Caki2 (cell line): ENCODE data around the gene STIM2. TPM values are rescaled to one million over a fixed set of nuclear protein-coding genes. Genes with fewer than 3 reads are reported as not detected.

Source experiments
- DNase-seq: peaks from one replicate; pipeline ENCODE4 v3.0.0-alpha.2; 2015; ENCODE audit warnings: low read depth
- in situ Hi-C: cut with HindIII; loops from 2 replicates; pipeline ENCODE4 v1.10.0; 2016; ENCODE audit warnings: low sequenced_read_pairs, low pct_unique_long_range_greater_than_20kb, mixed read lengths
- total RNA-seq: library from RNA; depleted of rRNA; stranded (reverse); fragments of >200 nt; shearing (Covaris generic); gene quantifications from 2 replicates; pipeline ENCODE4 v1.2.3, GENCODE V29; 2014; ENCODE audit warnings: low replicate concordance

Gene STIM2
- total RNA-seq, 1 experiment from 2014 or later, result 17.7 TPM

DNA sequence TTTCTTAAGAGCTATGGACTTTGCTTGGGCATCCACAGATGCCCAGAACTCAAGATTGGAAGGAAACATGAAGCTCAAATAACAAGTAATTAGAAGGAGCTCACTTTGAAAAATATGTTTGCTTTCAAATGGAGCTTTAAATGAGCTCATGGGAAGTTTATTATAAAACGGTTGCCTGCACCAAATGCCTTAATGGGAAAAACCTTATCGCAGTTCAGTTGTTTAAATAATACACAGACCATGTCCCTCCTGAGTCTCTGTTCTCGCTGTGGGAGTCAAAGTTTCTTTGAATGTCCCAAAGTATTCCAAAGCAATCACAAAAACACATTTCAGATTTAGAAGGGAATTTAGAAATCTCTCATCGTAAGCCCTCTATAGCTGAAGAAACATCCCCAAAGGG, 31.6 kb upstream of the STIM2 start:
- in situ Hi-C loops, result no loop called here
- no peak for DNase-seq

DNA sequence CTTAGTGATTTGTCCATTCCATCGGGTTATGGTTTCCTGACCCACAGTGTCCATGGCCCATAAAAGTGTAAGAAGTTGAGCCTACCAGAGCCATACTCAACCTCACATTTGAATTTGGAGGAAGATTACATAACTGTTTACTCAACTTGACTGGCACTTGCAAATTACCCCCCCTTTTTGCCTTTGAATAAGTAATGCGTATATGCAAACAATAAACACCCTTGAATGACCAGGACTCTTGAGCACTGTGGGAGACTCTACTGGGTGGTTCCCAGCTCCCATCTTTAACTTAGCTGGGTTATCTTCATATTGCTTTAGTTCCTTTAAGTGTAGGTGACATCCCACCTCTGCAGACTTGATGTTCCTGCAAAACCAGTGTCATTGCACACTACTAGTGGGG, 30.6 kb upstream of the STIM2 start:
- DNase-seq, result no peak
- in situ Hi-C loops, result no loop called here

DNA sequence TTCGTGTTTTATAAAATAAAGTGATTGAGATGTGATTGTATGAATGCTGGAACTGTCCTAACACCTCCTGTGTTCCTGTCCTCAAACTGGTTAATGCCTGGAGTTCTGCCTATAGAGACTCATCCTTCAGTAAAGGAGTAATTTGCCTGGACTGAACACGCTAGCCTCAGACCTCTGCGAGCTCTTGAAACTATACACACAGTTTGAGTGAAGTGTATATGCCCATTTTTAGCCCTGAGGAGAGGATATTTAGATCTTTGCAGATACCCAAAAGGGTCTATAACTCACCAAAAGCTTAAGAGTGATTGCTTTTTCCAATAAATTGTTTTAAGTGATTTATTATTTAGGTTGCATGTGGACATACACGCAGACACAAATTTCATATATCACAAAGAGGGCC, 29.9 kb upstream of the STIM2 start:
- in situ Hi-C loops, result no loop called here
- no peak for DNase-seq

DNA sequence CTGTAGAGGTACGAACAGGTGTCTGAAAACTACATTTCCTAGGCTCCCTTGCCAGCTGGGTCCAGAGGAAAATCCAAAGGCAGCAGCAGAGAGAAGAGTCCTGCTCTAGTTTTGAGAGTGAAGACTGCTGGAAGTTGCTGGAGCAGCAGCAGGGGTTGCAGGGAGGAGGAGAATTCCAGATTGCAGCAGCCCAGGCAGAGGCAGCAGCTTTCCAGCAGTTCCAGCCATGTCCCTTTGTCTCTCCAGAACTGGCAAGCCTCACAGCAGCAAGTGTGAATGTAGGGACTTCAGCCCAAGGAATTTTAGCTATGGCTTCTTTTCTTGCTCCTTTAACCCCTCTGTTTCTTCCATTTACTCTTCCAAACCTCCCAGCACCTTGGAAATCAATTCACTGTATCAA, 24.1 kb upstream of the STIM2 start:
- in situ Hi-C loops, result no loop called here
- no peak for DNase-seq

DNA sequence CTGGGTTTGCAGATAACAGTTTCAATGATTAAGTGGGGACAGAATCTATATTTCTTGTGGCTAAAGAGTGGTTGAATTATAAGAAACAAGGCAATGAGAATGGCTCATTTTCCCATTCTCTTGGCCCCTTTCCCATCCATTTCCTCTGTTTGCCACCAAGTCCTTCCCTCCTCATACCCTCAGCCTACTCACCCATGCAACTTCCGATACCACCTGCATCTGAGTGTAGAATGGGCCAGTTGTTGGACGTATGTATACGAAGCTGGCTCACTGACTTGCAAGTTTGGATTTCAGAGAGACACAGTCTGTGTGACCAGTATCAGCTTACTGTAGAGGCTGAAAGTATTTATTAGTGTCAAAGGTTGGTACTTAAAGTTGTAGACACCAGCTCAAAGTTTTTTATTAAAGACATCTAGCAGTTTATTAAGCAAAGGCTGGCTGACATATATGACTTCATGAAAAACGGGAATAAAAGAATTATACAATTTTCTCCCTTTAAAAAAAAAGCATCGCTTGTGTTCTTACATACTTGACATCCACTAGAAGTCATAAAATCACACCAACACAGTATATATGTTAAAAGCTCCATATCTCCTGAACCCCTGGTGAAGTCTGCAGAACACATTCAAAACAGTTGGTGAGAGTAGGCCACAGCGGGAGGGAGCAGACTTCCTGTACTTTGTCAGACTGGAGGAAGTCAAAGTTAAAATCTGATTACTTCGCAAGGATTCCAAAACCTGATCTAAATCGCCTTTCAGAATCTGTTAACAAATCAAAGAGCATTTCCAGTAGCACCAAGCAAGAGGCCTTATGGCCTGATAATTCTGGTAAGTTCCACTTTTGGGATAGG, 22.4 kb upstream of the STIM2 start:
- in situ Hi-C loops, result no loop called here
- DNase-seq, result no peak

DNA sequence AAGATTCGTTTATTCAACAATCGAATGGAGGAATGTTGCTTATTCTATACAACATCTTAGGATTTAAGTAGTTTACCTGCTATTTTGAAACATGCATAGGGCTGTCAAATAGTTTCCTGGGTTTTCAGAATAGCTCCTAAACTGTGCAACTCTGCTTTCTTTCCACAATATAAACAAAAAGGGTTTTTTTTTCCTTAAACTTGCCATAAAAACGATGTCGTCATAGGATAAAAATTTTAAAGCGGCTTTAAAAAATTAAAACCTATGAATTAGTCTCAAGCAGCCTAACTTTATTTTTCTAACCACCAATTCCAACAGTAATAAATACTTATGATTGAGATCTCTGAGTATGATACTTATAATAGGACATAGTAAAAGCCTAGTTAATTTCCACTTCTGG, 21.6 kb upstream of the STIM2 start:
- no peak for DNase-seq
- in situ Hi-C loops, result no loop called here

DNA sequence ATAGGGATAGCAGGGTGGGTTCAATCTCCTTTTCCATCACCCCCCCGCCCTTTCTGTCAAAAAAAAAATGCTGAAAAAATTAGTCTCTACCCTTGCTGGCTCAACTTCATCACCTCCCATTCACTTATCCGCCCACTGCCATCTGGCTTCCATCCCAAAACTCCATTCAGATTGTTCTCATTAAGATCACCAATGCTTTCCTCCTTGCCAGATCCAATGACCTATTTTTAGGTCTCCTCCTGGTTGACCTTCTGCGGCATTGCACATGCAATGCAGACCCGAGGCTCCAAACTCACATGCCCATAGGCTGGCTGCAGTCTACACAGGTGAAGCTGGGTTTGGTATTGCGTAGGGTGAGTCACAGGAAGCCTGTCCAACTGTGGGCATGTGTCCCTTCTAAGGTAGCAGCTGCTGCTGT, 21.1 kb upstream of the STIM2 start:
- in situ Hi-C loops, result no loop called here
- no peak for DNase-seq

DNA sequence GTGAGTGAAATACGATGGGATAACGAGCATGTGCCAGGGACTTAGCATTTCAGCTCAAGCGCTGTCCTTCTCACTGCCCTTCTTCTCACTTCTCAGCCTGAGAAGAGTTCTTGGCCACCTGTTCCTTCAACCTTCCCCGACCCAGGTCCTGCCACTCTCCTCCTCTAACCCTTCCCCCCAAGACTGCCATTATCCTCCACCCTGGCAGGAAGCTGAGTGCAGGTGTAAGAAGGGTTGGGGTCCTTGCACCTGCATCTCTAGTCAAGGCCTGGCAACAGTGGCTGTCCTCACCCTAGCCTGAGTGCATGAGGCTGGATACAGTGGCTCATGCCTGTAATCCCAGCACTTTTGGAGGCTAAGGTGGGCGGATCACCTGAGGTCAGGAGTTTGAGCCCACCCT, 19.9 kb upstream of the STIM2 start:
- no peak for DNase-seq
- in situ Hi-C loops, result no loop called here

DNA sequence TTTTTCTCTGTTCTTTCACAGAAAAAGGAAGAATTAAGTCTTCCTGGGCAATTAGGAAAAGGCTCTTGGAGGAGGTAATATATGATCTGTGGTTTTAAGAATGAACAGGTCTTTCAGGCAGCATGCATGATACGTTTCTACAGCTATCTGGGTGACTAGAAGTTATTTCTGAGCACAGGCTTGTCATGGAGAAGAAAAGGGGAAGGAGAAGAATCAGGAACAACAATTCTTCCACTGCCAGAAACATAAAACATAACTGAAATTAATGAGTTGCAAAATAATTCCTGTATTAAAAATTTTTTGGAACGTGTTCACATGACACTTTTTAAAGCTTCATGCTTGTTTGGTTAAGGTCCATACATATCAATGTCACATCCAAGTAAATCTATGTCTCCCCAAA, 17.7 kb upstream of the STIM2 start:
- in situ Hi-C loops, result no loop called here
- no peak for DNase-seq

DNA sequence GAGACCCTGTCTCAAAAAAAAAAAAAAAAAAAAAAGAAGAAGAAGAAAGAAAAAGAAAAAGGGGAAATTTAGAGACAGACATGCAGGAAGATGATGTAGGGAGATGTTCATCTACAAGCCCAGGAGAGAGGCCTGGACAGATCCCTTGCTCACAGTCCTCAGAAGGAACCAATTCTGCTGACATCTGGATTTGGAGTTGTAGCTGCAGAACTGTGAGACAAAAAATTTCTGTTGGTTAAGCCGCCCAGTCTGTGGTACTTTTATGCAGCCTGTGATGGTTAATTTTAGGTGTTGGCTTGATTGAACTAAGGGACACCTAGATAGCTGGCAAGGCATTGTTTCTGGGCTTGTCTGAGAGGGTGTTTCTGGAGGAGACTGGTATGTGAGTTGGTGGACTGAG, 10.1 kb upstream of the STIM2 start:
- DNase-seq, result no peak
- in situ Hi-C loops, result no loop called here

DNA sequence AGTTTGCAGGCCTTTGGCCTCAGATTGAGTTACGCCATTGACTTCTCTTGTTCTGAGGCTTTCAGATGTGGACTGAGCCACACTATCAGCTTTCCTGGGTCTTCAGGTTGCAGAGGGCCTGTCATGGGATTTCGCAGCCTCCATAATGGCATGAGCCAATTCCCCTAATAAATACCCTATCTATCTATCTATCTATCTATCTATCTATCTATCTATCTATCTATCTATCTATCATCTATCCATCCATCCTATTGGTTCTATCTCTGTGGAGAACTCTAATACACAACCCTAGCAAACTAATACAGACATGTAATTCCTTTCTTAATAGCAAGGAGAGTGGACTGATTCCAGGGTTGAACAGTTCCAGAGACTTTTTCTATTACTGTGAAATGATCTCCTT, 9.5 kb upstream of the STIM2 start:
- DNase-seq, result no peak
- in situ Hi-C loops, result no loop called here

DNA sequence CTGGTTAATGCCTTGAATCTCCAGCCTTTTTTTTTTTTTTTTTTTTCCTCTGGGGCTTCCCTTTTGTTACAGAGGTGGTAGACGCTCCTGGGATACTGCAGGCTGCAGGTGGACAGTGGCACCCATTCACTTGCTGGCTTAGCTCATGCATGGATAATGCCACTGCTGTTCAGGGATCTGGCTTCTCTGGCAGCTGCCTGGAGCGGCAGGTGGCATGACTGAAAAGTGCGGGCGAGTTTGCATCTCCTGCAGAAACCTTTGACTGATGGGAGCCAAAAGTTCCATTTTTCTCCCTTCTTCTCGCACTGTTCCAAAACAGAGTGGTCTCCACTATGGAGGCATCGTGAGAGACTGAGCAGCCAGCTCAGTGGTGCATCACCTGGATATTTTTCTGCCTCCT, 5.9 kb upstream of the STIM2 start:
- DNase-seq, result no peak
- in situ Hi-C loops, result no loop called here

DNA sequence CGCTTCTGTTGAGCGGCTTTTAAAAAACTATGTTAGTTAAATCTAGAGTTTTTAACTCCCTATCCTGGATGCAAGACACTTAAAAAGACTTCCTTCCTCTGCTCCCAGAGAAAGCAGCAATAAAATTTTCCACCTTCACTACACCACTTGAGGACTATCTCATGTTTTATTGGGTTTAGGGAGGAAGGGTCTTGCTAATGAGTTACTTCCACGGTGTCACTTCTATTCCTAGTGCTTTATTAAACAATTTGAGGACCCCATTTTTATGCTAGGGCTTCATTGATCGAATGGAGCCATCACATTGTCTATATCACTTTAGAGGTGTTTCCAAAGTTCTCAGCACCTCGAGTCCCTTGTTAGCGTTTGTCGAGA, 3.7 kb upstream of the STIM2 start:
- no peak for DNase-seq
- in situ Hi-C loops, result no loop called here

DNA sequence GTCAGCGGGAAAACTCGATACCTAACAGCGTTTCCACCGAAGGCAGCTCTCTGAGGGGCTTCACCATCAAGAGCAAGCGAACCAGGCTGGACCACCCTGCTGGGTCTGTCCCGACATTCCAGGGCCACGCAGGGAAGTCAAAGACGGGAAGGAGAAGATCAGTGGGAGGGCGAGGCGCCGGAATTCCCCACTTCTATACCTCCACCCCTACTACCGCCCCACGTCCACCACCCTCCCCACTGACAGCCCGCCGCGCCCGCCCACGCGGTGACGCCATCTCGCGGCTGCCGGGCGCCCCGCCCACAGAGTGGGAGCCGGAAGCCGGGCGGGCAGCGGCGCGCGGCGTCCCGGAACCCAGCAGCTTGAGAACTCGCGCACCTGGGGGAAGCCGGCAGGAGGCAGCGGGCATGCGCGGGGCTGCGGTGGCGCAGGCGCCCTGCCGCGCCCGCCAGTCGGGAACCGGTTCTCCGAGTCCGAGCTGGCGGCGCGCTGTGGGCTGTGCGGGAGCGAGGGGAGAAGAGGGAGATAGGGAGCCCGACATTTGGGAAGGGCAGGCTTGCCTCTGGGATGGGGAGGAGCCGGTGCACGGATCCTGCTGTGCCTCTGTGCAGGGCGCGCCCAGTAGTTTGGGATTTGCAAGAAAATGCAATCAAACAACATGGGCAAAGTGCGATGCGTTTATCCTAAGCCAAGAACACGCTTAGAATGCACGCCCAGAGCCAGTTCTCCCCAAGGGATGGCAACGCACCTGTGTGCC, 3.2 kb upstream of the STIM2 start:
- DNase-seq, result peak; percentile 81

DNA sequence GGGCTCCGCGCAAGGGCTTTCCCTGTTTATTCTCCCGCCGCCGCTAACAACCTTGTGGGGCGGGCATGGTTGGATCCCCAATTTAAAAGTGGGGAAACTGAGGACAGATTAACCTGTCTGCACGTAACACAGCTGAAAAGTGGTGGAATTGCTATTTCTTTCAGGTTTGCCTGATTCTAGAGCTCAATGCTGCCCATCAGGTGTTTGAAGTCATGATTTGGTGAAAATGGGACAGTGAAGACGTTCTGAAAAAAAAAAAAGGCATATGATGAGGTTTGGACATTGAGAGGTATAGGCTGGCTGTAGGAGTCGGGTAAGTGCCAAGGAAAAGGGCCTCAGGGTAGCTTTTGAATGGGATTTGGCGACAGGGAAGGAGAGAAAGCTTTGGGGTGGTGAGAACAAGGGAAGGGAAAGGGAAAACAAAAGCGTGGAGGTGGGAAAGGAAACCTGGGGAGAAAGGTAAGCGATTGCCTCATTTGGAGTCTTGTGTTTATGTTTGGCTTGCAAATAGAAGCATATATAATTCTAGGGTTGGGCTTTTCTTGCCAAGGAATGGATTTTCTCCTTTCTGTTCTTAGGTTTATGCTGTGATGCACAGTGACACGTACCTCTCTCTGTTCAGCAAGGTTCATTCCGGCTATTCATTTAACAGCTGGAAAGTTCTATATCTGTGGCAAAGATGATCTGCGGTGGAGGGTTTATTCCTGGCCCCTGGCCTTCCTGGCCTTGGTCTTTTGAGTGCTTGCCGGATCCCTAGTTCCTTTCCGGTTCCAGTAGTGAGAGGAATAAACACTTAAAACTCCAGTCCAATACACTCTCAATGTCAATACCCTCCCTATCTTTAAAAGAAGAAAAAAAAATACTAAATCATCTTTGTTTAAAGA, 2.4 kb upstream of the STIM2 start:
- in situ Hi-C loops, result no loop called here
- peak; percentile 8 for DNase-seq

More for the DNA sequence above, 3.2 kb upstream of the STIM2 start:
- in situ Hi-C loops, result no loop called here

DNA sequence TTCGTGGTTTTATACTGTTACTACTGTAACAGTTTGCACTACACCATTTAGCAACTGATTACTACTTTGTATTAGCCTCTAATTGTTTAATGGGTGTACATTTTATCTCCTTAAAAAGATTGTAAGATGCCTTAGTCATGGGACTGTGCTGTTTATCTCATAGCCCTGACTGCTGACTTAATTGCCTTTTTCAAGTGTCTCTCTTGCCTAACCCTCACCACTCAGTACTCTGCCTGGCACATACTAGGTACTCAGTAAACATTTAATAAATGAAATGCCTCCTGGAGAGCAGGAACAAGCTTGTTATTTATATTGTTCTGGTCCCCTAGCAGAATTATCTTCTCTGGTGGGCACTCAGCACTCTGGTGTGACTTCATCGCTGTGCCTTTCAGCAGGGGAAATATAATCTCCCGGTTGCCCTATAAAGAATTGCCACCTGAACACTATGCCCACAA, 1.7 kb upstream of the STIM2 start:
- DNase-seq, result no peak
- in situ Hi-C loops, result no loop called here

DNA sequence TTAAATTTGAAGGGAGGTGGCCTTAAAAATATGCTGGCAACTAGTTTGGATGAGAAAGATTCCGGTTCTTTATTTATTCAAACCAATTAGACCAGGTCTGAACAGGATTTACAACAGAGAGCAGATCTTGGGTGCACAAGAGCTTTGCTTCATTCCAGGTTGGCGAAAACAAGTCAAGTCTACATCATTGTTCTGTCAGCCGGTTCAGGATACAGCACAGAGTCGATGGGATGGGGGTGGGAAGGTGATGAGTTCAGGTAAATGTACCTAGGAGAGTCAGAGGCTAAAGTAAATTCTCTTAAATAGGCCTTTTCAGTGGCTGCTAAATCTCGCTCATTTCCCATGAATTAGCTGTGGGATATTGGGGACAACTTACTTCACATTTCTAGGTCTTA, 882 bp upstream of the STIM2 start:
- in situ Hi-C loops, result no loop called here
- no peak for DNase-seq

DNA sequence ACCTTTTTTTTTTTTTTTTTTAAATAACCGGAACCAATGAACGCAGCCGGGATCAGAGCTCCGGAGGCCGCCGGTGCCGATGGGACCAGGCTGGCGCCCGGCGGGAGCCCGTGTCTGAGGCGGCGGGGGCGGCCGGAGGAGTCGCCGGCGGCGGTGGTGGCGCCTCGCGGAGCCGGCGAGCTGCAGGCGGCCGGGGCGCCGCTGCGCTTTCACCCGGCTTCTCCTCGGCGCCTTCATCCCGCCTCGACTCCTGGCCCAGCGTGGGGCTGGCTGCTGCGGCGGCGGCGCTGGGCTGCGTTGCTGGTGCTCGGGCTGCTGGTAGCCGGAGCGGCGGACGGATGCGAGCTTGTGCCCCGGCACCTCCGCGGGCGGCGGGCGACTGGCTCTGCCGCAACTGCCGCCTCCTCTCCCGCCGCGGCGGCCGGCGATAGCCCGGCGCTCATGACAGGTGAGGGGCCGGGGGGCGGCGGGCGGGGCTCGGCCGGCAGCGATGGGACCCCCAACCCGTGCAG, 337 bp downstream of the STIM2 start:
- DNase-seq, result peak; percentile 70
- in situ Hi-C loops, result no loop called here
